Endothelial cell of umbilical vein (primary cell): Measurements from ENCODE around the gene ITGAE. TPM values are rescaled to one million over a fixed set of nuclear protein-coding genes. Genes with fewer than 3 reads are reported as not detected.

Experiments
- BruUV-seq: library from RNA; stranded (reverse); fragments of 400-500 nt; replicated peaks from 2 replicates; lab custom pipeline; 2021; lab: Mats Ljungman, UMichigan
- CTCF ChIA-PET: fragments of 300-600, 350-600 bp; sonication (Branson Sonifier 250); formaldehyde crosslinking; loops from one replicate; lab custom pipeline; 2021; ENCODE audit warnings: antibody characterized with exemption, inconsistent platforms; lab: Charles Lee
- POLR2A ChIA-PET: fragments of 300-600, 350-600 bp; sonication (Branson Sonifier 250); formaldehyde crosslinking; loops from one replicate; lab custom pipeline; 2021; ENCODE audit warnings: antibody characterized with exemption, inconsistent platforms; lab: Charles Lee
- DNase-seq: peaks from one replicate; pipeline ENCODE4 v3.0.0-alpha.2; 2011; ENCODE audit warnings: low read depth, low spot score
- FAIRE-seq: peaks from 2 replicates; lab custom pipeline; 2011; peaks lifted over from hg19 to GRCh38; lab: Jason Lieb, UNC
- H2AFZ ChIP-seq: 2 replicates; pipeline ENCODE4 v1.6.0; 2012; ENCODE audit warnings: low read depth, low read length, control low read depth, inconsistent platforms
- H3K27ac ChIP-seq: 2 replicates; pipeline ENCODE4 v1.5.1; 2011; ENCODE audit warnings: low read depth, mild to moderate bottlenecking, control low read depth, low read length, moderate library complexity; ENCODE audit not compliant: insufficient read depth
- H3K27me3 ChIP-seq, 2 experiments: 2 replicates each; pipeline versions ENCODE4 v1.6.0 to v1.6.1; 2011; ENCODE audit warnings: low read length in 2 of 2, mixed read lengths in 1 of 2; ENCODE audit not compliant: control insufficient read depth in 2 of 2, insufficient read depth in 2 of 2
- H3K36me3 ChIP-seq, 2 experiments: 2 replicates in 1 of 2; 3 replicates in 1 of 2; pipeline ENCODE4 v1.5.1; 2011; ENCODE audit warnings: low read length in 2 of 2, mild to moderate bottlenecking in 1 of 2, moderate library complexity in 1 of 2; ENCODE audit not compliant: control insufficient read depth in 2 of 2, insufficient read depth in 2 of 2; ENCODE audit errors: extremely low read depth in 1 of 2
- H3K4me1 ChIP-seq: 3 replicates; pipeline ENCODE4 v1.5.1; 2011; ENCODE audit warnings: mild to moderate bottlenecking, low read length; ENCODE audit not compliant: control insufficient read depth, insufficient read depth; ENCODE audit errors: extremely low read depth
- H3K4me2 ChIP-seq: 2 replicates; pipeline ENCODE4 v1.6.1; 2011; ENCODE audit warnings: low read length, control low read depth, mixed read lengths; ENCODE audit not compliant: insufficient read depth
- H3K4me3 ChIP-seq, 3 experiments: fragments of 200-600 bp in 1 of 3; sonication (generic), shearing (Covaris generic) in 1 of 3; replicated peaks in 1 of 3; 2 replicates each; pipeline ENCODE4 v1.5.1; 2011 to 2016; ENCODE audit warnings: control low read depth in 3 of 3, low read length in 3 of 3, mild to moderate bottlenecking in 2 of 3, inconsistent platforms in 1 of 3, low read depth in 1 of 3, moderate library complexity in 1 of 3; ENCODE audit not compliant: insufficient read depth in 1 of 3
- H3K79me2 ChIP-seq: 2 replicates; pipeline ENCODE4 v1.6.0; 2012; ENCODE audit warnings: low read length, inconsistent platforms; ENCODE audit not compliant: control insufficient read depth, insufficient read depth
- H3K9ac ChIP-seq: replicated peaks from 2 replicates; pipeline ENCODE3; 2011; ENCODE audit warnings: low read length, control low read depth; ENCODE audit not compliant: insufficient read depth; ENCODE audit errors: extremely low read depth
- H3K9me1 ChIP-seq: replicated peaks from 3 replicates; pipeline ENCODE4 v1.6.0; 2011; ENCODE audit warnings: mild to moderate bottlenecking, low read length; ENCODE audit not compliant: control insufficient read depth, insufficient read depth; ENCODE audit errors: extremely low read depth
- H3K9me3 ChIP-seq: replicated peaks from 2 replicates; pipeline ENCODE4 v1.5.1; 2012; ENCODE audit warnings: low read length, inconsistent platforms; ENCODE audit not compliant: control insufficient read depth, insufficient read depth
- H4K20me1 ChIP-seq: replicated peaks from 2 replicates; pipeline ENCODE3; 2011; ENCODE audit warnings: mild to moderate bottlenecking, low read length; ENCODE audit not compliant: control insufficient read depth, insufficient read depth; ENCODE audit errors: extremely low read depth
- CTCF ChIP-seq, 2 donors: IDR thresholded peaks; 1 replicate in 1 of 2; 2 replicates in 1 of 2; pipeline ENCODE4 v1.5.1; 2011; ENCODE audit warnings: low read length in 2 of 2, mild to moderate bottlenecking in 2 of 2, moderate library complexity in 2 of 2, control low read depth in 1 of 2, inconsistent platforms in 1 of 2, low read depth in 1 of 2; ENCODE audit not compliant: insufficient read depth in 1 of 2; ENCODE audit errors: extremely low read depth in 1 of 2
- EZH2 ChIP-seq: IDR thresholded peaks from 2 replicates; pipeline ENCODE4 v1.6.1; 2012; ENCODE audit warnings: borderline replicate concordance, low read depth, mild to moderate bottlenecking, moderate library complexity, low read length, inconsistent platforms; ENCODE audit not compliant: severe bottlenecking
- FOS ChIP-seq: IDR thresholded peaks from 2 replicates; pipeline ENCODE4 v1.6.1; 2011; ENCODE audit warnings: mild to moderate bottlenecking, low read length, moderate library complexity, borderline replicate concordance; ENCODE audit not compliant: insufficient read depth
- GATA2 ChIP-seq: IDR thresholded peaks from 2 replicates; pipeline ENCODE4 v1.7.0; 2011; ENCODE audit warnings: low read depth, mild to moderate bottlenecking, moderate library complexity, mixed read lengths, low read length; ENCODE audit not compliant: insufficient read length, insufficient read depth
- JUN ChIP-seq: IDR thresholded peaks from 2 replicates; pipeline ENCODE4 v1.6.1; 2011; ENCODE audit warnings: borderline replicate concordance, low read depth; ENCODE audit not compliant: insufficient read length, insufficient read depth
- MAX ChIP-seq: IDR thresholded peaks from 2 replicates; pipeline ENCODE4 v1.6.1; 2011; ENCODE audit not compliant: insufficient read depth, insufficient read length
- MYC ChIP-seq: IDR thresholded peaks from one replicate; pipeline ENCODE4 v1.6.1; 2011; ENCODE audit warnings: mild to moderate bottlenecking, low read depth, low read length
- POLR2A ChIP-seq: IDR thresholded peaks from 2 replicates; pipeline ENCODE4 v1.6.1; 2012; ENCODE audit warnings: low read depth, mild to moderate bottlenecking, control low read depth, low read length
- POLR2AphosphoS5 ChIP-seq: IDR thresholded peaks from 2 replicates; pipeline ENCODE4 v1.6.1; 2012; ENCODE audit warnings: low read depth, mild to moderate bottlenecking, control low read depth, low read length, moderate library complexity; ENCODE audit not compliant: insufficient read depth
- dilution Hi-C: fragments of 300-500 bp; cut with MboI; formaldehyde crosslinking; loops from one replicate; pipeline ENCODE4 v1.15.0; 2019; ENCODE audit warnings: low sequenced_read_pairs; ENCODE audit not compliant: extremely low pct_ligation_motif_present
- intact Hi-C: fragments of 100-400 bp; cut with micrococcal nuclease; formaldehyde crosslinking; loops from one replicate; pipeline ENCODE4 v1.10.0; 2022
- polyA plus RNA-seq, 4 experiments: library from polyadenylated mRNA; depleted of rRNA in 3 of 4; stranded (reverse) in 3 of 4; unstranded in 1 of 4; fragments of >200 nt; gene quantifications; 2 replicates each; pipeline versions ENCODE4 v1.2.1 to v1.2.3, GENCODE V29; 2011 to 2012; ENCODE audit warnings: missing spikeins in 1 of 4
- total RNA-seq: library from RNA; stranded (reverse); gene quantifications from 2 replicates; pipeline ENCODE4 v1.2.3, GENCODE V29; 2021

ITGAE gene
- total and polyA plus RNA-seq, 2 donors (not counting 3 experiments of a cell fraction or from before 2014, with no cell fraction given), result 29.6 to 71.6 TPM

- Histone ChIP-seq H4K20me1 (peaks cover 3% of the 10 kb centered on the region), H3K4me3 (peak overlapping the region; percentile 75 to 90 (median 86)), H3K4me2 (peak overlapping the region; percentile 94), H3K79me2 (peaks cover 45% of the 10 kb centered on the region), H3K27me3 (no peaks in the 10 kb centered on the region), H3K27ac (peak overlapping the region; percentile 79), H2AFZ (no peak overlapping the region), H3K9ac (peak overlapping the region; percentile 99), H3K9me1 (no peaks in the 10 kb centered on the region), H3K36me3 (peaks cover 5% of the 10 kb centered on the region in 2 experiments), H3K9me3 (no peaks in the 10 kb centered on the region), H3K4me1 (peaks cover 24% of the 10 kb centered on the region)
- TF ChIP-seq CTCF (IDR thresholded peaks at IDR 0.05; ENCODE audit: extremely low read depth in 1 of 2, insufficient read depth in 1 of 2, low read depth in 1 of 2, low read length in 2 of 2), result no peak
- TF ChIP-seq POLR2A, result no peak
- no peak for TF ChIP-seq EZH2
- TF ChIP-seq GATA2, result no peak
- DNase-seq (no peak), FAIRE-seq (no peak)
- dilution Hi-C loops, result no loop called here
- ChIA-PET CTCF (no interaction called here), POLR2A (no interaction called here)
- BruUV-seq, result no TSS peak
- intact Hi-C loops, result loop anchor here (2.0 to 5.0 kb wide), 2 partner anchors 53 to 67 kb away; partner anchors contain the start of gene HASPIN
Observed at GRCh38 chr17:3669548-3669947, 131.4 kb downstream of the ITGAE start.

- Histone ChIP-seq H3K27ac (peak overlapping the region; percentile 79), H2AFZ (peak overlapping the region; percentile 90), H4K20me1 (peaks cover 3% of the 10 kb centered on the region), H3K4me3 (peak overlapping the region; percentile 75 to 90 (median 86)), H3K9ac (peak overlapping the region; percentile 99), H3K79me2 (peaks cover 47% of the 10 kb centered on the region), H3K4me1 (peaks cover 24% of the 10 kb centered on the region), H3K9me3 (no peaks in the 10 kb centered on the region), H3K9me1 (no peaks in the 10 kb centered on the region), H3K27me3 (no peaks in the 10 kb centered on the region), H3K4me2 (peak overlapping the region; percentile 94), H3K36me3 (peaks cover 5 to 10% of the 10 kb centered on the region in 2 experiments)
- DNase-seq, result no peak
- dilution Hi-C loops, result no loop called here
- intact Hi-C loops, result loop anchor here (2.0 to 5.0 kb wide), 2 partner anchors 53 to 66 kb away; partner anchors contain the start of gene HASPIN
- CTCF ChIA-PET, result no interaction called here
- TF ChIP-seq JUN (no peak), MYC (no peak), POLR2A (no peak), POLR2AphosphoS5 (no peak), CTCF (IDR thresholded peaks at IDR 0.05; ENCODE audit: extremely low read depth in 1 of 2, insufficient read depth in 1 of 2, low read depth in 1 of 2, low read length in 2 of 2) (no peak), GATA2 (no peak), MAX (no peak), EZH2 (no peak), FOS (no peak)
- POLR2A ChIA-PET, result interaction anchor here (3.1 kb wide), 1 partner anchor 10 kb away, joined by 17 read pairs; no protein-coding TSS in a partner anchor
- TSS peak; percentile 85 for BruUV-seq
- FAIRE-seq, result no peak
Observed at GRCh38 chr17:3669085-3669347, 132.0 kb downstream of the ITGAE start.
